Natural killer cell (primary cell): ENCODE measurements around the gene ADPRM. TPM values are rescaled to one million over a fixed set of nuclear protein-coding genes. Genes with fewer than 3 reads are reported as not detected.

Experiments
- ATAC-seq, 3 donors: fragments of 150-1000 bp in 2 of 3; fragments of 200-7000 bp in 1 of 3; cut with Tn5 transposase; 1 replicate in 1 of 3; 2 replicates in 2 of 3; pipeline ENCODE4 v1.10.0; 2021; ENCODE audit warnings: mild to moderate bottlenecking in 2 of 3, moderate library complexity in 2 of 3
- DNase-seq, 2 donors: peaks; one replicate each; pipeline versions ENCODE4 v3.0.0 to v3.0.0-alpha.2; 2013 to 2021; ENCODE audit warnings: mixed read lengths in 1 of 2
- H3K27ac ChIP-seq: one replicate; pipeline ENCODE4 v1.5.1; 2013; ENCODE audit warnings: mild to moderate bottlenecking, low read length
- H3K27me3 ChIP-seq: one replicate; pipeline ENCODE4 v1.6.1; 2013; ENCODE audit warnings: low read length; ENCODE audit not compliant: control insufficient read depth, insufficient read depth
- H3K36me3 ChIP-seq: one replicate; pipeline ENCODE4 v1.6.1; 2013; ENCODE audit warnings: low read length; ENCODE audit not compliant: control insufficient read depth, insufficient read depth
- H3K4me1 ChIP-seq: one replicate; pipeline ENCODE4 v1.6.1; 2013; ENCODE audit warnings: low read length; ENCODE audit not compliant: control insufficient read depth, insufficient read depth
- H3K4me3 ChIP-seq: one replicate; pipeline ENCODE4 v1.5.1; 2013; ENCODE audit warnings: low read length
- H3K9me3 ChIP-seq: one replicate; pipeline ENCODE4 v1.6.1; 2013; ENCODE audit warnings: low read length; ENCODE audit not compliant: control insufficient read depth, insufficient read depth
- H3K27ac Mint-ChIP-seq, 2 donors: one replicate each; pipeline ENCODE4 v1.8.0; 2022; ENCODE audit warnings: mild to moderate bottlenecking in 2 of 2, mixed read lengths in 2 of 2, moderate library complexity in 1 of 2
- H3K27me3 Mint-ChIP-seq, 2 donors: one replicate each; pipeline ENCODE4 v1.8.0; 2022; ENCODE audit warnings: low read depth in 2 of 2, mixed read lengths in 2 of 2
- H3K36me3 Mint-ChIP-seq: one replicate; pipeline ENCODE4 v1.8.0; 2022; ENCODE audit warnings: mixed read lengths
- H3K4me1 Mint-ChIP-seq, 2 donors: one replicate each; pipeline ENCODE4 v1.8.0; 2022; ENCODE audit warnings: mixed read lengths in 2 of 2
- H3K4me3 Mint-ChIP-seq: one replicate; pipeline ENCODE4 v1.8.0; 2022; ENCODE audit warnings: mild to moderate bottlenecking, moderate library complexity, mixed read lengths
- H3K9me3 Mint-ChIP-seq, 2 donors: one replicate each; pipeline ENCODE4 v1.8.0; 2022; ENCODE audit warnings: mixed read lengths in 2 of 2
- WGBS: methylation state at CpG from one replicate; pipeline ENCODE4 v1.1.7; 2013; ENCODE audit warnings: missing lambda C conversion rate; ENCODE audit not compliant: insufficient coverage; 5-methylcytosine and 5-hydroxymethylcytosine counted together
- intact Hi-C: fragments of 100-400 bp; cut with micrococcal nuclease; formaldehyde crosslinking; loops from one replicate; pipeline ENCODE4 v1.14.2; 2022
- total RNA-seq, 4 donors: library from RNA; stranded (reverse); fragments of 120-200 nt in 1 of 4; gene quantifications; one replicate each; pipeline versions ENCODE4 v1.2.3 to v1.2.4, GENCODE V29; 2013 to 2022
- TF ChIP-seq, protein P1 (sequence below): fragments of 200-600 bp; IDR thresholded peaks from one replicate; pipeline ENCODE4 v1.8.0; 2022; ENCODE audit warnings: antibody characterized with exemption

The ADPRM gene
- total RNA-seq, 3 donors from 2014 or later (not counting 1 experiment from before 2014, with no cell fraction given): 9.5 to 10.7 (median 9.5) TPM

DNA sequence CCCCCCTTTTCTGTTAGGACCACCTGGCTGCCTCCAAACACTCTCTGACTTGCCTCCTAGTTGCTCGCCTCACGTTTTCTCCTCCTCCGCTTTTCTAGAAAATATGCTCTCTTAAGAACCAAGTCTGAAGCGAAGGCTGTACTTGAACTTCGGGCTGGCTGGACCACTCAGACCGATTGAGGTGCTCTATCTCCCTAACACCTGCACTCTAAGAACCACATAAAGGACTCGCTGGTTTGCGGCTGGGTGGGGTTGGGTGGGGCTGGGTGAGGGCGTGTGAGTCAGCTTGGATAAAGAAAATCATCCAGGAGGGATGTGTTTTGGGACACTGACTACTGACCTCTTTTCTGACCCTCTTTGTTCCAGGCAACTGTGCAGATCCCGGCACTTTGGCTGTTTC, 55.3 kb downstream of the ADPRM start:
- Histone ChIP-seq H3K36me3 (no peaks in the 10 kb centered on the region), H3K4me1 (no peaks in the 10 kb centered on the region), H3K27me3 (no peaks in the 10 kb centered on the region), H3K4me3 (no peak overlapping the region), H3K9me3 (no peaks in the 10 kb centered on the region), H3K27ac (no peak overlapping the region)
- ATAC-seq (no peak), DNase-seq (no peak)
- no peak overlapping the region for H3K27ac Mint-ChIP-seq
- intact Hi-C loops: no loop called here
- H3K36me3 Mint-ChIP-seq: no peaks in the 10 kb centered on the region
- H3K4me1 Mint-ChIP-seq: no peaks in the 10 kb centered on the region
- H3K4me3 Mint-ChIP-seq: no peak overlapping the region
- no peaks in the 10 kb centered on the region for H3K27me3 Mint-ChIP-seq
- H3K9me3 Mint-ChIP-seq: no peaks in the 10 kb centered on the region
- 84% methylated on average over 7 of the region's 10 CpGs for WGBS
- TF ChIP-seq, protein P1, sequence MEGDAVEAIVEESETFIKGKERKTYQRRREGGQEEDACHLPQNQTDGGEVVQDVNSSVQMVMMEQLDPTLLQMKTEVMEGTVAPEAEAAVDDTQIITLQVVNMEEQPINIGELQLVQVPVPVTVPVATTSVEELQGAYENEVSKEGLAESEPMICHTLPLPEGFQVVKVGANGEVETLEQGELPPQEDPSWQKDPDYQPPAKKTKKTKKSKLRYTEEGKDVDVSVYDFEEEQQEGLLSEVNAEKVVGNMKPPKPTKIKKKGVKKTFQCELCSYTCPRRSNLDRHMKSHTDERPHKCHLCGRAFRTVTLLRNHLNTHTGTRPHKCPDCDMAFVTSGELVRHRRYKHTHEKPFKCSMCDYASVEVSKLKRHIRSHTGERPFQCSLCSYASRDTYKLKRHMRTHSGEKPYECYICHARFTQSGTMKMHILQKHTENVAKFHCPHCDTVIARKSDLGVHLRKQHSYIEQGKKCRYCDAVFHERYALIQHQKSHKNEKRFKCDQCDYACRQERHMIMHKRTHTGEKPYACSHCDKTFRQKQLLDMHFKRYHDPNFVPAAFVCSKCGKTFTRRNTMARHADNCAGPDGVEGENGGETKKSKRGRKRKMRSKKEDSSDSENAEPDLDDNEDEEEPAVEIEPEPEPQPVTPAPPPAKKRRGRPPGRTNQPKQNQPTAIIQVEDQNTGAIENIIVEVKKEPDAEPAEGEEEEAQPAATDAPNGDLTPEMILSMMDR: no peak

DNA sequence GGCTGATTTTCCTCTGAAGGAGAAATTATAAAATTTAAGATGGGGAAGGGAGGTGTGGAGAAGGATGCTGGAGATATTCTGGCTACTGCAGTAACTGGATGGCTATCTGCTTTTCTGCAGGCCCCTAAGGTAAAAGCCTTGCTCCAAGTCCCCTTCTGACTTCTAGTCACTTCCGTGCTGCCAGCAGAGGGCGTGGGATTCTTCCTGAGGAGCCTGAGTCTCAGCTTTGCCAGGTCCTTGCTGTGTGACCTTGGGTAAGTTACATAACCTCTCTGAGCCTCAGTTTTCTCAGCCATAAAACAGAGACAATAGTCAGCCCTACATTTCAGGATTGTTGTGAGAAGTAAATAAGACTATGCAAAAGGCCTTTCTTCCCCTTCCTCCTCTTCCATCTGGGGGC, 56.7 kb downstream of the ADPRM start:
- intact Hi-C loops: no loop called here
- H3K9me3 Mint-ChIP-seq: no peaks in the 10 kb centered on the region
- DNase-seq (peak in 1 of 2 donors; percentile 32), ATAC-seq (no peak)
- H3K27ac Mint-ChIP-seq: no peak overlapping the region
- no peaks in the 10 kb centered on the region for H3K9me3 ChIP-seq
- H3K27me3 ChIP-seq: no peaks in the 10 kb centered on the region
- TF ChIP-seq, protein P1: no peak
- no peaks in the 10 kb centered on the region for H3K27me3 Mint-ChIP-seq
- H3K4me3 Mint-ChIP-seq: no peak overlapping the region
- no peaks in the 10 kb centered on the region for H3K36me3 Mint-ChIP-seq
- no peaks in the 10 kb centered on the region for H3K4me1 Mint-ChIP-seq
- 61% methylated on average over 2 of the region's 2 CpGs for WGBS
- no peaks in the 10 kb centered on the region for H3K36me3 ChIP-seq
- H3K4me3 ChIP-seq: no peak overlapping the region
- no peaks in the 10 kb centered on the region for H3K4me1 ChIP-seq
- no peak overlapping the region for H3K27ac ChIP-seq

- Mint-ChIP-seq H3K4me3 (no peak overlapping the region), H3K27ac (no peak overlapping the region), H3K36me3 (no peaks in the 10 kb centered on the region), H3K27me3 (no peaks in the 10 kb centered on the region), H3K9me3 (no peaks in the 10 kb centered on the region), H3K4me1 (no peaks in the 10 kb centered on the region)
- DNase-seq: no peak
- TF ChIP-seq, protein P1: no peak
- intact Hi-C loops: no loop called here
- Histone ChIP-seq H3K4me1 (no peaks in the 10 kb centered on the region), H3K27ac (no peak overlapping the region), H3K27me3 (no peaks in the 10 kb centered on the region), H3K4me3 (no peak overlapping the region), H3K9me3 (no peaks in the 10 kb centered on the region), H3K36me3 (no peaks in the 10 kb centered on the region)
- no peak for ATAC-seq
- 84% methylated on average over 14 of the region's 14 CpGs for WGBS
Measured at GRCh38 chr17:10754861-10755591, 57.6 kb downstream of the ADPRM start.
